Thoracic aorta (tissue), 2 donors: ENCODE data around the gene COPZ1. TPM values are rescaled to one million over a fixed set of nuclear protein-coding genes. Genes with fewer than 3 reads are reported as not detected.
"Not testable (repeated sequence)": the region's sequence is repeated elsewhere in the genome, so short reads cannot be mapped to it uniquely, and the experiment has no call there.

Source experiments
- ATAC-seq: fragments of 150-250 bp; one replicate; pipeline ENCODE4 v1.8.0; 2017; ENCODE audit warnings: low read depth; ENCODE audit not compliant: insufficient number of reproducible peaks, low FRiP score
- DNase-seq: peaks from one replicate; pipeline ENCODE4 v3.0.0-alpha.2; 2020; ENCODE audit warnings: low spot score
- H3K27ac ChIP-seq, 2 donors: fragments of 200-600 bp; sonication (generic); 1 replicate in 1 of 2; 2 replicates in 1 of 2; pipeline ENCODE4 v1.5.1; 2016; ENCODE audit warnings: mild to moderate bottlenecking in 2 of 2, moderate library complexity in 2 of 2
- H3K27me3 ChIP-seq: fragments of 200-600 bp; sonication (generic); replicated peaks from 2 replicates; pipeline ENCODE4 v1.6.0; 2016; ENCODE audit warnings: mild to moderate bottlenecking; ENCODE audit not compliant: insufficient read depth
- H3K36me3 ChIP-seq: fragments of 200-600 bp; sonication (generic); one replicate; pipeline ENCODE4 v1.5.1; 2016
- H3K4me1 ChIP-seq, 2 donors: fragments of 200-600 bp; sonication (generic); 1 replicate in 1 of 2; 2 replicates in 1 of 2; pipeline versions ENCODE4 v1.5.1 to v1.6.0; 2016; ENCODE audit warnings: low read depth in 2 of 2, mild to moderate bottlenecking in 1 of 2; ENCODE audit not compliant: control insufficient read depth in 1 of 2
- H3K4me3 ChIP-seq: fragments of 200-600 bp; sonication (generic); 2 replicates; pipeline ENCODE4 v1.5.1; 2016; ENCODE audit warnings: mild to moderate bottlenecking
- H3K9me3 ChIP-seq: fragments of 200-600 bp; sonication (generic); 2 replicates; pipeline ENCODE4 v1.5.1; 2016
- total RNA-seq, 2 donors: library from RNA; depleted of rRNA; stranded (reverse); fragments of >200 nt; gene quantifications; one replicate each; pipeline versions ENCODE4 v1.1.0 to v1.2.3, GENCODE V29; 2016
- TF ChIP-seq, protein P1 (sequence below): fragments of 200-600 bp; sonication (generic); IDR thresholded peaks from one replicate; pipeline ENCODE4 v1.5.1; 2019; ENCODE audit warnings: antibody characterized with exemption

The COPZ1 gene
- total RNA-seq, 2 donors from 2014 or later, result 38.7 to 59.4 TPM

DNA sequence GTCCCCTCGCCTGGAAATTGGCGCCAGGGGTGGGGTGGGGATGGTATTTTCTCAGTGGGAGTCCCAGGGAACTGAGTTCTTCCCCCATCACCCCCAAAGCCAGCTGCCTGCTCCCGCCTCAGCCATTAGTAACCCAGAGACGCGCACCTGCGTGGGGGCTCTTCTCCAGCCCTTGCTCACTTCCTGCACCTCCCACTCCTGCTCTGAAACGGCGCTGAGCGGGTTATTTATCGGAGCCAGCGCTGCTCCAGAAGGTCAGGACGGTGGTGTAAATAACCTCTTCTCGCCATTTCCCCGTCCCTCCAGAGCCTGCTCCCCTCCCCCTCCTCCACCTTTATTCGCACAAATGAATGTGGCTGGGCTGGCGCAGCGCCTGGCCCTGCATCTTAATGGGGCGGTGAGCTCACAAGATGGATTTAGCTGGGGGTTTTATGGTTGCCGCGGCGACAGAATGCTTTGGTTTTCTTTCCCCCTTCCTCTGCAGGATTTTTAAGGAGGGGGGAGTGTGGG is 27.1 kb downstream of the COPZ1 start:
- ATAC-seq (peak; percentile 24), DNase-seq (no peak)

DNA sequence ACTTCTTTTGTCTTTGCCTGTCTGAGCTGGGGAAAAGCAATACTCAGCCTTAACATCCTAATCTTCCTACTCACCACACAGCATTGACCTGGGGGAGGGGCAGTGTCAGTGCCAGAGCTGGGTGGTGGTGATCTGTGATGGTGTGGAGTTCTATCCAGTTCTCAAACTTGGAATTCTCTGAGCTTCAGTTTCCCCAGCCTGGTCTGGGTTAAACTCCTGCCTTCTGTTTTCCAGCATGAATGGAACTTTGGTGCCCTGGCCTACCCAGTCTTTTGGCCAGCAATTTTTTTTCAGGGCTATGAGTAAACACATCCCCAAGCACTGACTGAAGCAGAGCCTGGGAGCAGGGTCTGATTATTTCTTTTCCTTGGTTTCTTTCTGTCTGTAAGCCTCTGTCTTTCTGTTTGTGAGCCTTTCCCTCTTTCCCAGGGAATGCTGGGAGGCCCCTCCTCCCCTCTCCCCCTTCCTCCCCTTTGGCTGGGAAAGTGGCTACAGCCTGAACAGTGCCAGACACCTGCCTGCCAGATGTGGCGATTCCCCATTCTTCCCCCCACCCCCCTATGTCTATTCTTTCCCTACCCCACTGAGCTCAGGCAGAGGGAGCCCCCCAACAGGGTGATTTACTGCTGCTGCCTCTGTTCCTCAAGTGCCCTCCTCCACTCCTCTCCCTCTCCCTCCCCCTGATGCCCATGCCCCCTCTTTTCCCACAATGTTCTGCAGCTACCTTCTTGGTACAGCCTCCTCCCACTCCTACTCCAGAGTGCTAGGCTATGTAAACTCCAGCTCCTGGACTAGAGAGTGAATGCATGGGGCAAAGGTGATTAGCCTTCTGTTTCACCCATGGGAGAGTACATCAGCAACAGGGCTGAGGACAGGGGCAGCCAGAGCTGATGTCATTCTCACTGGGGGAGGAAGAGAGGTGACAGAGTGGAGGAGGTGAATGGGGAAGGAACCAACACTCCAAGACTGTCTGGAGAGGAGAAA is 28.3 kb downstream of the COPZ1 start:
- ATAC-seq, result no peak
- no peak for DNase-seq
- Histone ChIP-seq H3K27me3 (no peaks in the 10 kb centered on the region), H3K36me3 (peaks cover 23% of the 10 kb centered on the region), H3K27ac (peak overlapping the region; percentile 3 to 45), H3K4me3 (no peak overlapping the region), H3K4me1 (peaks cover 8 to 25% of the 10 kb centered on the region in 2 donors), H3K9me3 (no peaks in the 10 kb centered on the region)
- TF ChIP-seq, protein P1, sequence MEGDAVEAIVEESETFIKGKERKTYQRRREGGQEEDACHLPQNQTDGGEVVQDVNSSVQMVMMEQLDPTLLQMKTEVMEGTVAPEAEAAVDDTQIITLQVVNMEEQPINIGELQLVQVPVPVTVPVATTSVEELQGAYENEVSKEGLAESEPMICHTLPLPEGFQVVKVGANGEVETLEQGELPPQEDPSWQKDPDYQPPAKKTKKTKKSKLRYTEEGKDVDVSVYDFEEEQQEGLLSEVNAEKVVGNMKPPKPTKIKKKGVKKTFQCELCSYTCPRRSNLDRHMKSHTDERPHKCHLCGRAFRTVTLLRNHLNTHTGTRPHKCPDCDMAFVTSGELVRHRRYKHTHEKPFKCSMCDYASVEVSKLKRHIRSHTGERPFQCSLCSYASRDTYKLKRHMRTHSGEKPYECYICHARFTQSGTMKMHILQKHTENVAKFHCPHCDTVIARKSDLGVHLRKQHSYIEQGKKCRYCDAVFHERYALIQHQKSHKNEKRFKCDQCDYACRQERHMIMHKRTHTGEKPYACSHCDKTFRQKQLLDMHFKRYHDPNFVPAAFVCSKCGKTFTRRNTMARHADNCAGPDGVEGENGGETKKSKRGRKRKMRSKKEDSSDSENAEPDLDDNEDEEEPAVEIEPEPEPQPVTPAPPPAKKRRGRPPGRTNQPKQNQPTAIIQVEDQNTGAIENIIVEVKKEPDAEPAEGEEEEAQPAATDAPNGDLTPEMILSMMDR, result no peak

More for the DNA sequence above, 27.1 kb downstream of the COPZ1 start:
- Histone ChIP-seq H3K4me1 (peaks cover 8 to 19% of the 10 kb centered on the region in 2 donors), H3K9me3 (no peaks in the 10 kb centered on the region), H3K27me3 (no peaks in the 10 kb centered on the region), H3K4me3 (peak overlapping the region; percentile 46), H3K27ac (peak overlapping the region; percentile 37 to 45), H3K36me3 (peaks cover 32% of the 10 kb centered on the region)
- TF ChIP-seq, protein P1, result no peak

DNA sequence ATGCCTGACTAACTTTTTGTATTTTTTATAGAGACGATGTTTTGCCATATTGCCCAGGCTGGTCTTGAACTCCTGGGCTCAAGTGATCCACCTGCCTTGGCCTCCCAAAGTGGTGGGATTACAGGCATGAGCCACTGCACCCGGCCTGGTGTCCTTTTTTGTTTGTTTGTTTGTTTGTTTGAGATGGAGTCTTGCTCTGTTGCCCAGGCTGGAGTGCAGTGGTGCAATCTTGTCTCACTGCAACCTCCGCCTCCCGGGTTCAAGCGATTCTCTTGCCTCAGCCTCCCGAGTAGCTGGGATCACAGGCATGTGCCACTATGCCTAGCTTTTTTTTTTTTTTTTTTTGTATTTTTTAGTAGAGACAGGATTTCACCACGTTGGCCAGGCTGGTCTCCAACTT is 29.3 kb downstream of the COPZ1 start:
- H3K4me3 ChIP-seq, ATAC-seq, H3K27me3 ChIP-seq, H3K9me3 ChIP-seq, H3K27ac ChIP-seq, DNase-seq: not testable (repeated sequence)
- H3K4me1 ChIP-seq, result peaks cover 8 to 27% of the 10 kb centered on the region in 2 donors
- peaks cover 15% of the 10 kb centered on the region for H3K36me3 ChIP-seq

DNA sequence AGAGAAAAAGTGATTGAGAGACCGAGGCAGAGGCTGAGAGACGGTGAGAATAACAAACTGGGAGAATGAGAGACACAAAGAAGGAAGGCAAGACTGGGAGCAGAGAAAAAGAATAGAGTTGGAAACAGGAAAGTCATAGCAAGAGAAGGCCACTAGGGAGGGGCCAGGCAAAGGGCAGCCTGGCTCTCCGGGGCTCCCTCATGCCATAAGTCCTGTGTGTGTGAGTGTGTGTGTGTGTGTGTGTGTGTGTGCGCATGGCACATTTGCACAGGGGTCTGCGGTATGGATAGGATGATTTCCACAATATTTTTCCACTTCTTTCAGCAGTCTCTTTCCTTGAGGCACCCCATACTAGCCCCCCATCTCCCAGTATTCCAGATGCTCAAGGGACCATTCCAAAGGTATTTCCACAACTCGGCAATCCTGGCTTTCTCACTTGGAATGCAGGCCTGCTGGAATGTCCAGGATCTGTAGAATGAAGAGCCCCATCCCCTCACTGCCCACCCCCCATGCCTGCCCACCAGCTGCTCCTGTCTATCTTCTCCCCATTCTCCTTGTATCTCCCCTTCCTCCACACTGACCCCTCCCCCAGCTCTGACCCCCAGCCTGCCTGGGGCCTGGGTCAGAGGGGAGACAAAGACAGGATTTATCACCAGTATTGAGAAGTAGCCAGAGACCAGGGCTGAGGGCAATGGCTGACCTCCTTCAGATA is 30.3 kb downstream of the COPZ1 start:
- Histone ChIP-seq H3K27me3 (no peaks in the 10 kb centered on the region), H3K27ac (no peak overlapping the region), H3K4me1 (peaks cover 8 to 27% of the 10 kb centered on the region in 2 donors), H3K4me3 (no peak overlapping the region), H3K9me3 (no peaks in the 10 kb centered on the region), H3K36me3 (peaks cover 6% of the 10 kb centered on the region)
- TF ChIP-seq, protein P1, result no peak
- no peak for ATAC-seq
- DNase-seq, result no peak

DNA sequence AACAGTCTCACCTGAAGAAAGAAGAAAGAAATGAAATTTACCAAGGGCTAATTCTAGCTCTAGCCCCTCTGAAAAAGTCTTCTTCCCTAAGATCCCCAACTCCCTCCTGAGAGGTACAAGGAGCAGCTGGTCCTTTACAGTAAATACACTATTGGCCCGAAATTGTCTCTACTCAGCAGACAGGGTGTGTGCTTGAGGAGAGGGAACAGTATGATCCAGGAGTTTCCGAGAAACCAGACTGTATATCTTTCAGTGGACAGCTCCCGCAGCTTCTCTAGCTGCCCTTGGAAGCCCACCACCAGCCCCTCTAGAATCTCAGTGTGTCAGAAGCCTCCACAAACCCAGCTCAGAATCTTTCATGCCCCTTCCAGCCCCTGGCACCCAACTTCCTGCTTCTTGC is 31.3 kb downstream of the COPZ1 start:
- no peak overlapping the region for H3K27ac ChIP-seq
- no peaks in the 10 kb centered on the region for H3K27me3 ChIP-seq
- DNase-seq (no peak), ATAC-seq (no peak)
- TF ChIP-seq, protein P1, result no peak
- H3K4me1 ChIP-seq, result peaks cover 8 to 27% of the 10 kb centered on the region in 2 donors
- no peak overlapping the region for H3K4me3 ChIP-seq
- no peaks in the 10 kb centered on the region for H3K9me3 ChIP-seq
- no peaks in the 10 kb centered on the region for H3K36me3 ChIP-seq
